ENCODE results near the gene ADGRV1. TPM values are rescaled to one million over a fixed set of nuclear protein-coding genes. Genes with fewer than 3 reads are reported as not detected.
"Not testable (repeated sequence)": the region's sequence is repeated elsewhere in the genome, so short reads cannot be mapped to it uniquely, and the experiment has no call there.

The ADGRV1 gene
- polyA plus RNA-seq, 1 of the 3 experiments (the other 2 are of a cell fraction), result 0.23 TPM

DNA sequence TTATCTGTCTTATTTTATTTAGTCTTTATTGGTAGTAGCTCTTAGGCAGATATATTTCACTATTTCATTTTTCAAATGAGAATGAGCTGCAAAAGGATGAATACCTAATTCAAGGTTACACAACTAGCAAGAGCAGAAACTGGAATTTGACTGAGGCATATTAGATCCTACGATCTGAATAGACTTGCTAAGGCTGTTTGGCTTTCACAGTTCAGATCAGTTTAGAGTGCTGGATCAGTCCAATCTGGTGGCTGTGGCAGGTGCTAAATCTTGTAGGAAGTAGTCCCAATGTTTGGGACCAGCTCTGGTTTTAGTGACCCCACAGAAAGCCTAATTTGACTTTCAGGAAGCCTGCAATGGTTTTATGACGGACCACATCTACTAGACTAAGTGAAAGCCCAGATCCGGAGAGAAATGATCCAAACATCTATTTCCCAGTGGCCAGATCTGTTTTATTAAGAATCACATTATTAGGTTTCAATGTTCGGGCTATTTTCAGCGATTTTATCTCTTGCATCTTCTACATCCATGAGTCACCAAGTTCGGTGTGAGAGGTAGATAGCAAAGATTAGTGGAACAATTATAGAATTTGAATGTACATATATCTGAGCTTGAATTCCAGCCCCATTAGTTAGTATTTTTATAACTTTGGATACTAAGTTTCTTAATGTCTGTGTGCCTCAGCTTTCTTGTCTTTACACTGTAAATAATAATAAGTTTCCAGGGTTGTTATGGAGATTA, 359.5 kb downstream of the ADGRV1 start:
- no peaks in the 10 kb centered on the region for H3K36me3 ChIP-seq (replicated peaks in 1 of 2; ENCODE audit: control insufficient read depth in 1 of 2, insufficient read depth in 2 of 2, low read length in 1 of 2)
- no peaks in the 10 kb centered on the region for H3K79me2 ChIP-seq (ENCODE audit: insufficient read depth)
- no peaks in the 10 kb centered on the region for H4K20me1 ChIP-seq (ENCODE audit: insufficient read depth)
- H3K9me3 ChIP-seq, result no peaks in the 10 kb centered on the region
- no peak overlapping the region for H3K4me3 ChIP-seq (ENCODE audit: low read depth in 2 of 2, low read length in 1 of 2)
- H2AFZ ChIP-seq (ENCODE audit: low read depth), result no peak overlapping the region
- H3F3A ChIP-seq (replicated peaks; ENCODE audit: insufficient read depth), result no peaks in the 10 kb centered on the region
- no peak overlapping the region for H3K4me2 ChIP-seq
- ChIA-PET CTCF (interaction anchor here (1.0 to 4.4 kb wide), 4 partner anchors 14 to 501 kb away, joined by 3 to 21 read pairs (median 6); no protein-coding TSS in a partner anchor), POLR2A (no interaction called here)
- no peaks in the 10 kb centered on the region for H3K9me2 ChIP-seq
- WGBS (ENCODE audit: low lambda C conversion rate), result 43% methylated on average over 6 of the region's 6 CpGs
- H3K27ac ChIP-seq (ENCODE audit: low read depth in 2 of 2, low read length in 1 of 2), result no peak overlapping the region; a peak in 1 of 4 replicates
- H3K27me3 ChIP-seq (ENCODE audit: insufficient read depth), result no peaks in the 10 kb centered on the region
- H3K4me1 ChIP-seq (ENCODE audit: control insufficient read depth in 1 of 2, insufficient read depth in 2 of 2, low read depth in 1 of 2, low read length in 1 of 2), result no peaks in the 10 kb centered on the region; a peak in 2 of 4 replicates
- H3K9ac ChIP-seq, result no peak overlapping the region
- TF ChIP-seq GABPA (IDR thresholded peaks at IDR 0.05; ENCODE audit: low read depth) (no peak), SMC3 (IDR thresholded peaks at IDR 0.05; ENCODE audit: low read depth, low read length) (no peak)
- DNase-seq, result no peak

DNA sequence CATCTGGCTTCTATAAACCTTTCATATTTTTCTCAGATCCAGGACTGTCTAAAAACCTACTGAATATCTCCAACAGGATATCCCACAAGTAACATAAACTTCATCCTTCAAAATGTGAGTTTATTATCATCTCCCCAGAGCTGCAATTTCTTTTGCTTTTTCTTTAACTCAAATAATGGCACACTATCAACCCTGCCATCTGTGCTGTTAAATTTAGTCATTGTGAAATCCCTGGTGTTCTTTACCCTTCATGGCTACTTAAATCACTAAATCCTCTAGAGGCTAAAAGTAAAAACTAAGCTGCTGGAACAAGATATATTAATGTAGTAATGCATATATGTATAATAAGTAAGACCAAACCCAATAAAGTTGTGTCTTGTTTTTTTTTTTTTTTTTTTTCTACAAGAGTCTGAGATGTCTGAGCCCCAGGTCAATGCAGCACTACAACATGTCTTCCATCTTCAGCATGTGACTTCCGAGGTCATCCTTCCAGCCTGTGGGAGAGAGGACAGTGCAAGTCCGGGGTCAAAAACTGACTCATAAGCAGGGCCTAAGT, 362.9 kb downstream of the ADGRV1 start:
- no peak overlapping the region for H3K4me3 ChIP-seq (ENCODE audit: low read depth in 2 of 2, low read length in 1 of 2)
- no peak overlapping the region for H3K4me2 ChIP-seq
- H3K27ac ChIP-seq (ENCODE audit: low read depth in 2 of 2, low read length in 1 of 2), result no peak overlapping the region
- no peaks in the 10 kb centered on the region for H3K79me2 ChIP-seq (ENCODE audit: insufficient read depth)
- no peak for DNase-seq
- no peaks in the 10 kb centered on the region for H3F3A ChIP-seq (replicated peaks; ENCODE audit: insufficient read depth)
- TF ChIP-seq RFX5 (IDR thresholded peaks at IDR 0.05; ENCODE audit: low read length) (no peak), RXRA (IDR thresholded peaks at IDR 0.05; ENCODE audit: borderline replicate concordance, low read depth) (no peak), ELF1 (IDR thresholded peaks at IDR 0.05) (no peak), EP300 (IDR thresholded peaks at IDR 0.05; ENCODE audit: borderline replicate concordance in 1 of 2, low read depth in 1 of 2, low read length in 1 of 2) (no peak), FOSL2 (IDR thresholded peaks at IDR 0.05; ENCODE audit: borderline replicate concordance, low read depth) (no peak), MXI1 (IDR thresholded peaks at IDR 0.05; ENCODE audit: low read depth, low read length) (no peak), SMC3 (IDR thresholded peaks at IDR 0.05; ENCODE audit: low read depth, low read length) (no peak), EZH2phosphoT487 (IDR thresholded peaks at IDR 0.05; ENCODE audit: borderline replicate concordance, low read depth) (no peak)
- TF ChIP-seq, protein P1, sequence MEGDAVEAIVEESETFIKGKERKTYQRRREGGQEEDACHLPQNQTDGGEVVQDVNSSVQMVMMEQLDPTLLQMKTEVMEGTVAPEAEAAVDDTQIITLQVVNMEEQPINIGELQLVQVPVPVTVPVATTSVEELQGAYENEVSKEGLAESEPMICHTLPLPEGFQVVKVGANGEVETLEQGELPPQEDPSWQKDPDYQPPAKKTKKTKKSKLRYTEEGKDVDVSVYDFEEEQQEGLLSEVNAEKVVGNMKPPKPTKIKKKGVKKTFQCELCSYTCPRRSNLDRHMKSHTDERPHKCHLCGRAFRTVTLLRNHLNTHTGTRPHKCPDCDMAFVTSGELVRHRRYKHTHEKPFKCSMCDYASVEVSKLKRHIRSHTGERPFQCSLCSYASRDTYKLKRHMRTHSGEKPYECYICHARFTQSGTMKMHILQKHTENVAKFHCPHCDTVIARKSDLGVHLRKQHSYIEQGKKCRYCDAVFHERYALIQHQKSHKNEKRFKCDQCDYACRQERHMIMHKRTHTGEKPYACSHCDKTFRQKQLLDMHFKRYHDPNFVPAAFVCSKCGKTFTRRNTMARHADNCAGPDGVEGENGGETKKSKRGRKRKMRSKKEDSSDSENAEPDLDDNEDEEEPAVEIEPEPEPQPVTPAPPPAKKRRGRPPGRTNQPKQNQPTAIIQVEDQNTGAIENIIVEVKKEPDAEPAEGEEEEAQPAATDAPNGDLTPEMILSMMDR (IDR thresholded peaks at IDR 0.05), result no peak
- no peaks in the 10 kb centered on the region for H3K9me3 ChIP-seq
- H3K27me3 ChIP-seq (ENCODE audit: insufficient read depth), result no peaks in the 10 kb centered on the region
- H3K9me2 ChIP-seq, result no peaks in the 10 kb centered on the region
- ChIA-PET CTCF (interaction anchor here (3.1 kb wide), 1 partner anchor 10 kb away, joined by 14 read pairs; no protein-coding TSS in a partner anchor), POLR2A (no interaction called here)
- no peaks in the 10 kb centered on the region for H4K20me1 ChIP-seq (ENCODE audit: insufficient read depth)
- WGBS (ENCODE audit: low lambda C conversion rate), result 51% methylated on average over 2 of the region's 2 CpGs
- no peaks in the 10 kb centered on the region for H3K36me3 ChIP-seq (replicated peaks in 1 of 2; ENCODE audit: control insufficient read depth in 1 of 2, insufficient read depth in 2 of 2, low read length in 1 of 2)
- no peak overlapping the region for H2AFZ ChIP-seq (ENCODE audit: low read depth)
- H3K4me1 ChIP-seq (ENCODE audit: control insufficient read depth in 1 of 2, insufficient read depth in 2 of 2, low read depth in 1 of 2, low read length in 1 of 2), result no peaks in the 10 kb centered on the region; a peak in 2 of 4 replicates
- H3K9ac ChIP-seq, result no peak overlapping the region

DNA sequence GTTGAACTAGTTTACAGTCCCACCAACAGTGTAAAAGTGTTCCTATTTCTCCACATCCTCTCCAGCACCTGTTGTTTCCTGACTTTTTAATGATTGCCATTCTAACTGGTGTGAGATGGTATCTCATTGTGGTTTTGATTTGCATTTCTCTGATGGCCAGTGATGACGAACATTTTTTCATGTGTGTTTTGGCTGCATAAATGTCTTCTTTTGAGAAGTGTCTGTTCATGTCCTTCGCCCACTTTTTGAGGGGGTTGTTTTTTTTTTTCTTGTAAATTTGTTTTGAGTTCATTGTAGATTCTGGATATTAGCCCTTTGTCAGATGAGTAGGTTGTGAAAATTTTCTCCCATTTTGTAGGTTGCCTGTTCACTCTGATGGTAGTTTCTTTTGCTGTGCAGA, 365.6 kb downstream of the ADGRV1 start:
- H3K36me3 ChIP-seq (replicated peaks in 1 of 2; ENCODE audit: control insufficient read depth in 1 of 2, insufficient read depth in 2 of 2, low read length in 1 of 2); H3K9me3 ChIP-seq; H3K4me1 ChIP-seq (ENCODE audit: control insufficient read depth in 1 of 2, insufficient read depth in 2 of 2, low read depth in 1 of 2, low read length in 1 of 2); CTCF ChIA-PET; DNase-seq; H3K79me2 ChIP-seq (ENCODE audit: insufficient read depth); H2AFZ ChIP-seq (ENCODE audit: low read depth); H3K9ac ChIP-seq; H3K27ac ChIP-seq (ENCODE audit: low read depth in 2 of 2, low read length in 1 of 2); H3K4me3 ChIP-seq (ENCODE audit: low read depth in 2 of 2, low read length in 1 of 2); H3K4me2 ChIP-seq; H4K20me1 ChIP-seq (ENCODE audit: insufficient read depth); H3K27me3 ChIP-seq (ENCODE audit: insufficient read depth); POLR2A ChIA-PET; H3K9me2 ChIP-seq; H3F3A ChIP-seq (replicated peaks; ENCODE audit: insufficient read depth): not testable (repeated sequence)
- WGBS (ENCODE audit: low lambda C conversion rate), result 67% methylated on average over 2 of the region's 2 CpGs

DNA sequence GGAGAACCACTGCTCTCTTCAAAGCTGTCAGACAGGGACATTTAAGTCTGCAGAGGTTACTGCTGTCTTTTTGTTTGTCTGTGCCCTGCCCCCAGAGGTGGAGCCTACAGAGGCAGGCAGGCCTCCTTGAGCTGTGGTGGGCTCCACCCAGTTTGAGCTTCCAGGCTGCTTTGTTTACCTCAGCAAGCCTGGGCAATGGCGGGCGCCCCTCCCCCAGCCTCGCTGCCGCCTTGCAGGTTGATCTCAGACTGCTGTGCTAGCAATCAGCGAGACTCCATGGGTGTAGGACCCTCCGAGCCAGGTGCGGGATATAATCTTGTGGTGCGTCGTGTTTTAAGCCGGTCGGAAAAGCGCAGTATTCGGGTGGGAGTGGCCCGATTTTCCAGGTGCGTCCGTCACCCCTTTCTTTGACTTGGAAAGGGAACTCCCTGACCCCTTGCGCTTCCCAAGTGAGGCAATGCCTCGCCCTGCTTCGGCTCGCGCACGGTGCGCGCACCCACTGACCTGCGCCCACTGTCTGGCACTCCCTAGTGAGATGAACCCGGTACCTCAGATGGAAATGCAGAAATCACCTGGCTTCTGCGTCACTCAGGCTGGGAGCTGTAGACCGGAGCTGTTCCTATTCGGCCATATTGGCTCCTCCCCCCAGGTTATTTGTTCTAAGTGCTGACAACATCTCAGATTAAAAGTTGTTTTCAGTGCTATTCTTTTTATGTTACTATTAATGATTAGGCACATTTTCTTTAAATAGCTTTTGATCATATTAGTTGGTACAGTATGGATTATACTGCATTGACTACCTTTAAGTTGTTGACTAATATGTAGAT, 370.6 kb downstream of the ADGRV1 start:
- POLR2A ChIA-PET; H3K9me3 ChIP-seq; H3K27me3 ChIP-seq (ENCODE audit: insufficient read depth); H3K27ac ChIP-seq (ENCODE audit: low read depth in 2 of 2, low read length in 1 of 2); H3K4me1 ChIP-seq (ENCODE audit: control insufficient read depth in 1 of 2, insufficient read depth in 2 of 2, low read depth in 1 of 2, low read length in 1 of 2); H3K9me2 ChIP-seq; H3K9ac ChIP-seq; H2AFZ ChIP-seq (ENCODE audit: low read depth); H3F3A ChIP-seq (replicated peaks; ENCODE audit: insufficient read depth); H3K36me3 ChIP-seq (replicated peaks in 1 of 2; ENCODE audit: control insufficient read depth in 1 of 2, insufficient read depth in 2 of 2, low read length in 1 of 2); H3K4me3 ChIP-seq (ENCODE audit: low read depth in 2 of 2, low read length in 1 of 2); H4K20me1 ChIP-seq (ENCODE audit: insufficient read depth); DNase-seq; H3K79me2 ChIP-seq (ENCODE audit: insufficient read depth); H3K4me2 ChIP-seq; CTCF ChIA-PET: not testable (repeated sequence)
- WGBS (ENCODE audit: low lambda C conversion rate), result 93% methylated on average over 15 of the region's 29 CpGs

All from SK-N-SH (cell line).